ENCODE measurements around the gene PEX26.
"Not testable (repeated sequence)": the region's sequence is repeated elsewhere in the genome, so short reads cannot be mapped to it uniquely, and the experiment has no call there.

PEX26 gene

DNA sequence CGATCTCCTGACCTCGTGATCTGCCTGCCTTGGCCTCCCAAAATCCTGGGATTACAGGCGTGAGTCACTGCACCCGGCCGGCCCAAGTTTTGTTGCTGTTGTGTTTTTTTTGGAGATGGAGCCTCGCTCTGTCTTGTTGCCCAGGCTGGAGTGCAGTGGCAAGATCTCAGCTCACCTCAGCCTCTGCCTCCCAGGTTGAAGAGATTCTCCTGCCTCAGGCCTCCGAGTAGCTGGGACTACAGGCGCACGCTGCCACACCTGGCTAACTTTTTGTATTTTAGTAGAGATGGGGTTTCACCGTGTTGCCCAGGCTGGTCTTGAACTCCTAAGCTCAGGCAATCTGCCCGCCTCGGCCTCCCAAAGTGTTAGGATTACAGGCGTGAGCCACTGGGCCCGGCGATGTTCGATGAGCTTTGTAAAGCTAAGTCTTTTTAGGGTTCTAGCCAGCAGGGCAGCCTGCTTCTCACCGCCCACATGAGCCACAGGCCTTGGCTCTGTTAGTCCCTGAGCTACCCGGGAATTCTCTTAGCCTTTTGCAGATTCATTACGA, 45.8 kb downstream of the PEX26 start:
- not testable (repeated sequence) for H3K27me3 Mint-ChIP-seq; H3K36me3 Mint-ChIP-seq (ENCODE audit: insufficient read depth); H3K4me3 Mint-ChIP-seq; H3K4me1 Mint-ChIP-seq; H3K27ac Mint-ChIP-seq (ENCODE audit: low read depth); ATAC-seq (replicated peaks; ENCODE audit: extremely low read depth, poor library complexity, severe bottlenecking); DNase-seq (ENCODE audit: low spot score in 2 of 2); H3K9me3 Mint-ChIP-seq

GRCh38 chr22:18126606-18127005, 48.8 kb downstream of the PEX26 start:
- H3K27me3 Mint-ChIP-seq = no peaks in the 10 kb centered on the region
- H3K9me3 Mint-ChIP-seq = no peaks in the 10 kb centered on the region
- peaks cover 4% of the 10 kb centered on the region for H3K36me3 Mint-ChIP-seq (ENCODE audit: insufficient read depth)
- H3K27ac Mint-ChIP-seq (ENCODE audit: low read depth) = no peak overlapping the region
- no peak overlapping the region for H3K4me3 Mint-ChIP-seq
- no peak for DNase-seq (ENCODE audit: low spot score in 2 of 2)
- ATAC-seq (replicated peaks; ENCODE audit: extremely low read depth, poor library complexity, severe bottlenecking) = no peak
- H3K4me1 Mint-ChIP-seq = no peaks in the 10 kb centered on the region

DNA sequence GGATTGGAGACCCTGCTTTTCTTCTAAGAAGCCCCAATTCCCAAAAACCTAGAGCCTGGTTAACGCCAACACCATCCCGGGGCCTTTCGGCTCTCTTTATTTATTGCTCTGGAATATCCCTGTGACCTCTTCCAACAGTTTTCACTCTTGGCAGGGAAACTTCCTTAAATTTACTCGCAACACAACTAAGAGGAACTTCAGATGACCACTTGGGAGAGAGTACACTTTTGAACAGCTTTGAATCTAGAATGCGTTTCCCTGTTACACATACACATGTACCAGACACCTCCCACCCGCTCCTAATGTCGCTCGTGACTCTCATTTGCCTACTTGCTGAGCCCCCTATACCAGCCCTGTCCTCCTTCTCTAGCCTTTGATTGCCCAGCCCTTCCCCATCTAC, 52.2 kb downstream of the PEX26 start:
- no peaks in the 10 kb centered on the region for H3K4me1 Mint-ChIP-seq
- DNase-seq (ENCODE audit: low spot score in 2 of 2) (no peak), ATAC-seq (replicated peaks; ENCODE audit: extremely low read depth, poor library complexity, severe bottlenecking) (no peak)
- H3K4me3 Mint-ChIP-seq = no peak overlapping the region
- H3K27me3 Mint-ChIP-seq = no peaks in the 10 kb centered on the region
- peaks cover 3% of the 10 kb centered on the region for H3K36me3 Mint-ChIP-seq (ENCODE audit: insufficient read depth)
- H3K9me3 Mint-ChIP-seq = no peaks in the 10 kb centered on the region
- no peak overlapping the region for H3K27ac Mint-ChIP-seq (ENCODE audit: low read depth)

- Mint-ChIP-seq H3K4me1 (no peaks in the 10 kb centered on the region), H3K27ac (ENCODE audit: low read depth) (no peak overlapping the region), H3K4me3 (no peak overlapping the region), H3K36me3 (ENCODE audit: insufficient read depth) (peaks cover 3% of the 10 kb centered on the region), H3K9me3 (no peaks in the 10 kb centered on the region), H3K27me3 (no peaks in the 10 kb centered on the region)
- DNase-seq (ENCODE audit: low spot score in 2 of 2) (no peak), ATAC-seq (replicated peaks; ENCODE audit: extremely low read depth, poor library complexity, severe bottlenecking) (no peak)
These were observed 53.1 kb downstream of the PEX26 start for GRCh38 chr22:18130699-18131429.

DNA sequence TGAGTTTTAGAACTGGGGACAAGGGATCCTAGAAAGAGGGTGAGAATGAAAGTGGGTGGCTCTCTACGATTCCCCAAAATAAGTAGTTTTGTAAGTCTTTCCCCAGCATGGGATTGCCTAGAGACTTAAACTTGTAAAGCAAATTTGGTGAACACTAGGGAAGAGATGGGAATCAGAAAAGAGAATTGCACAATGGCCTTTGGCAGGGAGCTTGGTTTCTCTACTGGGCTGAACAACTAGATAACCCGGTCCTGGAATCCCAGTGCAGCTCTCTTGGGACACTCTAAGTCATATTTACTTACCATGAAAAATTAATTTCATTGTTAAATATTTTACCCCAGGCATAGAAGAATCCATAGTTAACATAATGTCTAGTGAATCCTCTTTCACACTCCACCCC, 55.7 kb downstream of the PEX26 start:
- Mint-ChIP-seq H3K4me3 (no peak overlapping the region), H3K4me1 (no peaks in the 10 kb centered on the region), H3K9me3 (no peaks in the 10 kb centered on the region), H3K27ac (ENCODE audit: low read depth) (no peak overlapping the region), H3K36me3 (ENCODE audit: insufficient read depth) (peaks cover 6% of the 10 kb centered on the region), H3K27me3 (no peaks in the 10 kb centered on the region)
- ATAC-seq (replicated peaks; ENCODE audit: extremely low read depth, poor library complexity, severe bottlenecking) (no peak), DNase-seq (ENCODE audit: low spot score in 2 of 2) (no peak)

GRCh38 chr22:18136563-18137320, 59.0 kb downstream of the PEX26 start:
- H3K27ac Mint-ChIP-seq (ENCODE audit: low read depth) = no peak overlapping the region
- no peaks in the 10 kb centered on the region for H3K4me1 Mint-ChIP-seq
- ATAC-seq (replicated peaks; ENCODE audit: extremely low read depth, poor library complexity, severe bottlenecking) (no peak), DNase-seq (ENCODE audit: low spot score in 2 of 2) (no peak)
- H3K4me3 Mint-ChIP-seq = no peak overlapping the region
- H3K27me3 Mint-ChIP-seq = no peaks in the 10 kb centered on the region
- peaks cover 6% of the 10 kb centered on the region for H3K36me3 Mint-ChIP-seq (ENCODE audit: insufficient read depth)
- no peaks in the 10 kb centered on the region for H3K9me3 Mint-ChIP-seq

DNA sequence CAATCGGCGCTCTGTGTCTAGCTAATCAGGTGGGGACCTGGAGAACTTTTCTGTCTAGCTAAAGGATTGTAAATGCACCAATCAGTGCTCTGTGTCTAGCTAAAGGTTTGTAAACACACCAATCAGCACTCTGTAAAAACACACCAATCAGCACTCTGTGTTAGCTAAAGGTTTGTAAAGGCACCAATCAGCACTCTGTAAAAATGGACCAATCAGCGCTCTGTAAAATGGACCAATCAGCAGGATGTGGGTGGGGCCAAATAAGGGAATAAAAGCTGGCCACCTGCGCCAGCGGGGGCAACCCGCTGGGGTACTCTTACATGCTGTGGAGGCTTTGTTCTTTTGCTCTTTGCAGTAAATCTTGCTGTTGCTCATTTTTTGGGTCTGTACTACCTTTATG, 63.2 kb downstream of the PEX26 start:
- ATAC-seq (replicated peaks; ENCODE audit: extremely low read depth, poor library complexity, severe bottlenecking) = not testable (repeated sequence)

DNA sequence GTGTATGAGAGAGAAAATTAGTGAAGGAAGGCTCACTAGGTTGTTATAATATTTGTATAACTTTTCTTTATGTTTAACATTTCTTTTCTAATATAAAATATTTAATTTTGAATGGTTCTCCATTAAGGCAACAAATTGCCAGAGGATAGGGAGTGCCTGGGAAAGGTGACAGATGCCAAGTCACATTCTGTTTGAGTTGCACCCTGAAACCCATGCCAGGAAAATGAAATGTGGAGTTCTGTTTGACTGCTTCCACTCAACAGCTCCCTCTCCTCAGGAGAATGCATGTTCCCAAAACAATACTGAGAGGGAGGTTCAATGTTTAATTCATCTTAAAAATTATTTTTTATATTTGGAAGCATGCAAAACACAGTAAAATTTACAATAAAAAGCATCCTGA, 66.3 kb downstream of the PEX26 start:
- no peak overlapping the region for H3K4me3 Mint-ChIP-seq
- no peak for ATAC-seq (replicated peaks; ENCODE audit: extremely low read depth, poor library complexity, severe bottlenecking)
- no peak overlapping the region for H3K27ac Mint-ChIP-seq (ENCODE audit: low read depth)
- H3K9me3 Mint-ChIP-seq = no peaks in the 10 kb centered on the region
- peaks cover 19% of the 10 kb centered on the region for H3K4me1 Mint-ChIP-seq
- H3K36me3 Mint-ChIP-seq (ENCODE audit: insufficient read depth) = peaks cover 3% of the 10 kb centered on the region
- DNase-seq (ENCODE audit: low spot score in 2 of 2) = no peak
- no peaks in the 10 kb centered on the region for H3K27me3 Mint-ChIP-seq

More for the DNA sequence above, 63.2 kb downstream of the PEX26 start:
- not testable (repeated sequence) for H3K4me1 Mint-ChIP-seq; H3K27ac Mint-ChIP-seq (ENCODE audit: low read depth); H3K27me3 Mint-ChIP-seq; H3K36me3 Mint-ChIP-seq (ENCODE audit: insufficient read depth); H3K4me3 Mint-ChIP-seq; DNase-seq (ENCODE audit: low spot score in 2 of 2); H3K9me3 Mint-ChIP-seq

GRCh38 chr22:18145676-18146388, 68.0 kb downstream of the PEX26 start:
- Mint-ChIP-seq H3K9me3 (no peaks in the 10 kb centered on the region), H3K27ac (ENCODE audit: low read depth) (no peak overlapping the region), H3K27me3 (no peaks in the 10 kb centered on the region), H3K4me3 (no peak overlapping the region), H3K4me1 (peaks cover 19% of the 10 kb centered on the region), H3K36me3 (ENCODE audit: insufficient read depth) (peaks cover 3% of the 10 kb centered on the region)
- DNase-seq (ENCODE audit: low spot score in 2 of 2) = no peak
- no peak for ATAC-seq (replicated peaks; ENCODE audit: extremely low read depth, poor library complexity, severe bottlenecking)

DNA sequence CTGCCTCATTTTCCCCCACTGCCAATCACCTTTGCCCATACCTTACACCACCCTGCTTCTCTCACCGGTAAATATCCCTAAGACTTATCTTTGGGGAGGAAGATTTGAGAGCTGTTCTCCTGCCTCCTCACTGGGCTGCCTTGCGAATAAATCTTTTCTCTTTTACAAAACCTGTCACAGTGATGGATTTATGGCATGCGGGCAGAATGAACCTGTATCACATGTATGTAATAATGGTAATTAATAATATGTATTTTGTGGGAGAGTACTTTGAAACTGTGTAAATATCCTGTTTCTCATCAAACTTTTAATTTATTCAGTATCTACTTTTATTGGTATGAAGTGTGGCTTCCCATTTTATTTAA, 68.6 kb downstream of the PEX26 start:
- peaks cover 3% of the 10 kb centered on the region for H3K36me3 Mint-ChIP-seq (ENCODE audit: insufficient read depth)
- no peak overlapping the region for H3K27ac Mint-ChIP-seq (ENCODE audit: low read depth)
- no peaks in the 10 kb centered on the region for H3K27me3 Mint-ChIP-seq
- peaks cover 23% of the 10 kb centered on the region for H3K4me1 Mint-ChIP-seq
- no peak for DNase-seq (ENCODE audit: low spot score in 2 of 2)
- H3K9me3 Mint-ChIP-seq = no peaks in the 10 kb centered on the region
- no peak for ATAC-seq (replicated peaks; ENCODE audit: extremely low read depth, poor library complexity, severe bottlenecking)
- H3K4me3 Mint-ChIP-seq = no peak overlapping the region

DNA sequence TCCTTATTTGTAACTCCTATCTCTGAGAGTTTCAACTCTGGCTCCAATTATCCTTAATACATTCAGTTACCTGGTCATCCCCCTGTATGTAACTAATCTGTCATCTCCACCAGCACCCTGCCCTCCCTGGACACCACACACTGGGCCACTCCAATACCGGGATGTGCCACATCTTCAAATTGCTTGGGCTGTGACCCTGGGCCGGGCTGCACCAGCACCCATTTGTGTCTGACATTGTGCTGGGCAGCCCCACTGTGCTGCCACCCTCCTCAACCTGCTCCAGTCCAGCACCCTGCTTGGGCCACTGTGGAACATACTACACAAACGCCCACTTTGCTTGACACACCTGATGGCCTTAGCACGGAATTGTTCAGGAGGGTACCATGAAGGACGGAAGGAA, 70.0 kb downstream of the PEX26 start:
- Mint-ChIP-seq H3K9me3 (no peaks in the 10 kb centered on the region), H3K36me3 (ENCODE audit: insufficient read depth) (peaks cover 3% of the 10 kb centered on the region), H3K27me3 (no peaks in the 10 kb centered on the region), H3K4me3 (no peak overlapping the region), H3K4me1 (peaks cover 32% of the 10 kb centered on the region), H3K27ac (ENCODE audit: low read depth) (no peak overlapping the region)
- ATAC-seq (replicated peaks; ENCODE audit: extremely low read depth, poor library complexity, severe bottlenecking) = no peak
- no peak for DNase-seq (ENCODE audit: low spot score in 2 of 2)

DNA sequence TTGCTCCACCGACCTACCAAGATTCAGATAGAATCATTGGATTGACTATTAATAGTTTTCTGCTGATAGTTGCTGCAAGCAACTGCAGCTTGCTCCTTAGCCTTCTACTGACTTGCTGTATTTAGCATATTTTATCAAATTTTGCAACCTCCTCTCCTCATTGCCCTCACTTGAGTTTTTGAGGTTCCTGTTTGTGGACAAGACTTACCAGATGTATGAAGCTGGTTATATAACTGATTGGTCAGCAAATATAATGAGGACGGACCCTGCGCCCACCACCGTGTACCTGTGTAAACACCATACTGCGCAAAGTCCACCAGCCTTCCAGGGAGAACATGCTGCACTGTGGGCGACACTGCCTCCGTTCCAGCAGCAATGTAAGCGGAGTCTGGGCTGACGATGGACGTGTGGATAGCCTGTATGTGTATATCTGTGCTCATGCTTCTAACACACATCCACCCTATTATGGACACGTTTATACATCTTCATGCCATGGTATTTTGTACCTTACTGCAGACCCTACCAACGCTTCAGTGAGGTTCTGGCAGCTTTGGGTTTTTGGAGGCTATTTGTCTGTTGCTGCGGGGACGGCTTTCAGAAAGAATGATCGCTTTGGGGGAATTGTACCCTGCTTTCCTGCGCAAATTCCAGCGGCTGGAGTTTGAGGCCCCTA, 70.6 kb downstream of the PEX26 start:
- no peaks in the 10 kb centered on the region for H3K27me3 Mint-ChIP-seq
- no peaks in the 10 kb centered on the region for H3K9me3 Mint-ChIP-seq
- peaks cover 34% of the 10 kb centered on the region for H3K4me1 Mint-ChIP-seq
- no peak for ATAC-seq (replicated peaks; ENCODE audit: extremely low read depth, poor library complexity, severe bottlenecking)
- no peak for DNase-seq (ENCODE audit: low spot score in 2 of 2)
- H3K27ac Mint-ChIP-seq (ENCODE audit: low read depth) = no peak overlapping the region
- H3K4me3 Mint-ChIP-seq = peak overlapping the region; percentile 13
- H3K36me3 Mint-ChIP-seq (ENCODE audit: insufficient read depth) = peaks cover 3% of the 10 kb centered on the region
